ENCODE measurements around the gene KLRF2.

Gene KLRF2

DNA sequence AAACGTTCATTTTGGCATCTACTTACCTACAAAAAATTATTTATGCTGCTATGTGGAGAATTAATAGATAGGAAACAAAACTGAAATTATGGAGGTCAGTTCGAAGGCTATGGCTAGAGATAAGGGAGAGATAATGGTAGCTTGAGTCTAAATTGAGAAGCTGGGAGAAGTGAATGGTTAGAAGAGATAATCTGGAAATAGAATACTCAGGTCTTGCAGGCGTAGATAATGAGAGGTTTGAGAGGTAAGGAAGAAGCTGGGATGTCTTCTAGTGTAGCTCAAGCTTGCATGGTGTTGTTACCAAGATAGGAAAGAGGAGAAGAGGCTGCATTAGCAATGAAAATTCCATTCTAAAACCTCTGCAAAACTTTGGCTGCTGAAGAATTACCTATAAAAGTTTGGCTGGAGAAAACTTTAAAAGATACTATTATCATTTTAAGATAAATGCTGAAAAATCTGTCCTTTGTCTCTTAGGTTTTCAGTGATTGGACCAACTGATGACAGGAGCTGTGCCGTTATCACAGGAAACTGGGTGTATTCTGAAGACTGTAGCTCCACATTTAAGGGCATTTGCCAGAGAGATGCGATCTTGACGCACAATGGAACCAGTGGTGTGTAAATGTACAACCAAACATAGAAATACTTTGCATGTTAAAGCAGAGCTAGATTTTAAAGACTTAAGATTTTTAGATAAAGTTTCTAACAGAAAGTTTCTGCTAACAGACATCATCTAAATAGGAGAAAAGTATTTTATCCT is 14.1 kb downstream of the KLRF2 start:
- DNase-seq: no peak

DNA sequence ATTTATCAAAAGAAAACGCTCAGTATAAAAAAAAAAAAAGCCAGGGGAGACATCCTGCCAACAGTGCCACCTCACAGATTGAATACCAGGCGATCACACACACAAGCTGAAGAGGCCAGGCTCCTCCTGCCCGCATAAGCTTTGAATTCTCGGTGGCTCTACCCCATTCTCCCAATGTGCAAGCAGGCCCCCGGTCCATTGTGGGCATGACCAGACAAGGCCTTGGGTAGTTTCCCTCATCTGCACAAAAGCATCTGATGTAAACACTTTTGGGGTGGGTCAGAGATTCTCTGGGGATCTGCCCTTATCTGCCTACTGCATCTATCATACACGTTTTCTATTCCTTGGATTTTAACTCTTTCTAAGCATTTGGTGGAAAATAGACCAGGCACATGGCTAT is 16.2 kb downstream of the KLRF2 start:
- DNase-seq: no peak

DNA sequence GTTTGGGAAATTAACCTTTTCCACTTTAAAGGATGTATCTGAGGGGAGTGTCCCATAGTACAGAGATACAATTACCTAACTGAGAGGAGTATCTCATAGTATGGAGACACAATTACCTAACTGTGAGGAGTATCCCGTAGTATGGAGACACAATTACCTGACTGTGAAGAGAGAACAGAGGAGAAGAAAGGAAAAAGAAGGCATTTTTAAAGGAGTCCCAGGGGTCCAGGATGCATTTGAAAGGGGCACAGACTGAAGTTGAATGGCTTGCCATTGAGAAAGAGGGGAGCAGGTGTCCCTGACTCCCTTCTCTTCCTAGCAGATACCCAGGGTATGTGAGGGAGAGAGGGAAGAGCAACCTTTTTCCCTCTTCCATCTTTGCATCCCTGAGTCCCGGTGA is 17.9 kb downstream of the KLRF2 start:
- no peak for DNase-seq

GRCh38 chr12:9900930-9901329 is 19.6 kb downstream of the KLRF2 start:
- DNase-seq: no peak

- no peak for DNase-seq
Observed at GRCh38 chr12:9902539-9903228, 21.4 kb downstream of the KLRF2 start.

DNA sequence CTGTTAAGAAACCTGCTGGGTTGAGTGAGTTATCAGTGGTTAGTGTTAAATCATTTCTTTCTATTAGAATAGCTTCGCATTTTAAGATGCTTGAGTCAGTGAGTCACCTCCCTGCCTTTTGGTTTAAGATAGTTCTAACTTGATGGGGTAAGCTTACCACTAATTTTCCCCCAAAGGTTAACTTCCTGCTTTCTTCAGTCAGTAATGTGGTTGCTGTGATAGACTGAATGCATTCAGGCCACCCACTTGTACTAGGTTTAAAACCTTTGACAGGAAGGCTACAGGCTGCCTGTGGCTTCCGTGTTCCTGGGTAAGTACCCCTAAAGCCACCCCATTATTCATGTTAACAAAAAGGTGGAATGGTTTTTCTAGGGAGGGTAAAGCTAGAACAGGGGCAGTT is 25.6 kb downstream of the KLRF2 start:
- peak; percentile 41 to 43 for DNase-seq

GRCh38 chr12:9907769-9908168 is 26.5 kb downstream of the KLRF2 start:
- no peak for DNase-seq

GRCh38 chr12:9908350-9908749 is 27.1 kb downstream of the KLRF2 start:
- DNase-seq: no peak

- no peak for DNase-seq
Observed at GRCh38 chr12:9909724-9910123, 28.4 kb downstream of the KLRF2 start.

- DNase-seq: no peak
Observed at GRCh38 chr12:9910716-9911421, 29.6 kb downstream of the KLRF2 start.

DNA sequence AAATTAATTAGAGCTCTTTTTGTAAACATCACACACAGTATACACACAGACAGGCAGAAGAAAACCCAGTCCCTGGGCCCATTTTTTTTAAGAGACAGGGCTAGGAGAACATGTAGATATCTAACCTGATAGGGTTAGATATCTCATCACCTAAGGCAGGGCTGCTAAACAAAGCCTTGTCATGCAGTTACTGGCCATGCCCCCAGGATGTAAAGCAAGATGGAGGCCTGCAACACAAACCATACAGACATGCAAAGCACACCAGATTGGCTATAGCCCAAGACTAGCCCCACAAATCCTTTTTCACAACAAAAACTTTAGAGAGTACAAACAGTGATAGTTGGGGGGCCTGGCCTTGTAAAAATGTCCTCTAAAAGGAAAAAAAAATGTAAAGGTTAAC is 30.4 kb downstream of the KLRF2 start:
- DNase-seq: no peak

DNA sequence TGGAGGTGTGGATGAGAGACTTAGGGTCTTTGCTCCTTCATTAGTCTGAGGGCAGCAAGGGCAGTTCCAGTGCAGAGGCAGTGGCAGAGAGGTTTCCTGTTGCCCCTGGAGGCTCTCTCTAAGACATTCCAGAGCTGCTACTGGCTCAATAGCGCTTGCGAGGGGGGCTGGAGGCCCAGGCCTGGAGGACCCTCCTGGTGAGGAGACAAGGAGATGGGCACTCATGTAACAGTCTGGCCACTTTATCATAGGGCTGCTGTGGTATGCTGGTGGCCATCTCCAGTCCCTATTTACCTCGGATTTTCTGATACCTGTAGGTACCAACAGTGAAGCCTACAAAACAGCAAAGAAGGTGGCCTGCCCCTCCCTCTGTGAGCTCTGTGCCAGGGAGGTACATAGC is 38.2 kb downstream of the KLRF2 start:
- no peak for DNase-seq

DNA sequence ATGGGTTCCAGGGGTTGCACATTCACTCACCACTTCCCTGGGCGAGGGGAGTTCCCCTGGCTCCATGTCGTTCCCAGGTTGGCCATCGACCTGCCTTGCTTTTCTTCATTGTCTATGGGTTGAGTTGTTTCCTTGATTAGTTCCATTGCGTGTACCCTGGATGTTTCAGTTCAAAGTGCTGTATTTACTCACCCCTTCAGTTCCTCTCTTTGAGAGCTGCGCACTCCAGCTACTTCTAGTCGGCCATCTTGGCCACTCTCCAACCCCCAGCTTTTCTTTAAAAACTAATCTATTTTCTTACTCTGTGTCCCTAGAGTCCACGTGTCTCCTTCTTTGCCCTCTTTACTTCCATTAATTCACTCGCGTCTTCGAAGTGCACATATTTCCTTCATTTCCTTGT is 39.2 kb downstream of the KLRF2 start:
- no peak for DNase-seq

DNA sequence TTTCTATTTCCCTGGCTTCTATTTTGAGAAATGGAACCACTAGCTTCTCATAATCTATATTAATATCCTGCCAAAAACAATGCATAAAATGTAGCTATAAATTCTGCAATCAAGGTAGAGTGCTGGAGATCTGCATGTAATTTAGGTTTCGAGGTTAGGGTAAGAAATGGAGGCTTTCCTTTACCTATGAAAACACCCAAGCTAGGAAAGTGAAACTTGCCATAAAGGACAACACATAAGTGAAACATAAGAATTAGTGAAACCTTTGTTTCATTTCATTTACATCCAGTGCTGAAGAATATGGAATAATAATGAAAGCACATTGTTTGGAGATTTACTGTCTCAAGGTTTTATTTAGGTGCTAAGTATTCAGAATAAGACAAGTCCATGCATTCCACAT is 41.1 kb downstream of the KLRF2 start:
- no peak for DNase-seq

- DNase-seq: peak; percentile 21 to 22
Observed at GRCh38 chr12:9925705-9926393, 44.6 kb downstream of the KLRF2 start.

- DNase-seq: no peak
Observed at GRCh38 chr12:9926876-9927275, 45.6 kb downstream of the KLRF2 start.

DNA sequence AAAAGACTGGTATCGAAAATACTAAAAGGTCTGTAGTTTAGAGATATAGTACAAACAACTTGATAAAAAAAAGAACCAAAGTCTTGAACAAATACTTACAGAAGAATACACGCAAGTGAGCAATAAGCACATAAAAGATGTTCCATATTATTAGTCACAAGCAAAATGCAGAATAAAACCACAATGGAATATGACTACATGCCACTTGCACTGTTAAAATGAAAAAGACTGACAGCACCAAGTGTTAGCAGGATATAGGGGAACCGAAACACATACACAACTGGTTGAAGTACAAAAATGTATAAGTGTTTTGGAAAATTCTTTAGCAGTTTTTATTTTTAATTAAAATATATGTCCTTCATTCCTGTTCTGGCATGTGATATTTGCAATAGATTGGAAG is 47.3 kb downstream of the KLRF2 start:
- no peak for DNase-seq

DNA sequence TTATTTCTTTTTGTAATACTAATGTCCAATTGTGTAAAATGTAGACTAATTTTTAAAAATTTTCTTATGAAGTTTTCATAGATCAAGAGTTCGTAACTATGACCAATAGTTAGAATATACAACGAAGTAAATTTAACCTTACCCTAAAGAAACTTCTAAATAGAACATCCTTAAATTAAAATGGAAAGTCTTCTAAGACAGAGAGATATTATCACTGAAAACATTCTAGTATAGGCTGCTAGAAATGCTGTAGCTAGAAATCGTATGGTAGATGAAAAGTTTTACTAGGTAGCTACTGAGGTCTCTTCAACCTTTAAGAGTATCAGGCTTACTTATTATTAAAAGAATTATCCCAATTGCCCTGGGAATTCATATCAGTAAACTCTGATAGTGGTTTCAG is 50.0 kb downstream of the KLRF2 start:
- no peak for DNase-seq

- DNase-seq: no peak
Observed at GRCh38 chr12:9932270-9932669, 51.0 kb downstream of the KLRF2 start, which contains the start of gene CLEC2A. Gene CLEC2A (minus strand): TSS chr12:9932370. CDS start chr12:9932329, 41 bp downstream.

DNA sequence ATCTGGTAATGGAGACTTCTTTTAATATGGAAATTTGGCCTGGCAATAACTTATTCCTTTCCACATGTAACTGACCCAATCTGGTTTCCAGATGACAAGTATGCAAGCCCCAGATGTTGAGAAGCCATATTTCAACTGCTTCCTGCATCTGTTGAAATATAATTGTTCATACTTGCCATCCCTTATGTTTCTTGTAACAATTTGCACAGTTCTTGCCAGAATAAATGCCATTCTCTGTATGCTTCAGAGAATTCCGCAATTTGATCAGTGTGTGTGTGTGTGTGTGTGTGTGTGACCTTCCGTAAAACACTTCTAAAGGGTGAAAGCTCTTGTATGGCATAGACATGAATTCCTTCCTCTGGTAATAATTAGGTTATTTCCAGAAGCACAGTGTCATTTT is 52.7 kb downstream of the KLRF2 start:
- DNase-seq: no peak

DNA sequence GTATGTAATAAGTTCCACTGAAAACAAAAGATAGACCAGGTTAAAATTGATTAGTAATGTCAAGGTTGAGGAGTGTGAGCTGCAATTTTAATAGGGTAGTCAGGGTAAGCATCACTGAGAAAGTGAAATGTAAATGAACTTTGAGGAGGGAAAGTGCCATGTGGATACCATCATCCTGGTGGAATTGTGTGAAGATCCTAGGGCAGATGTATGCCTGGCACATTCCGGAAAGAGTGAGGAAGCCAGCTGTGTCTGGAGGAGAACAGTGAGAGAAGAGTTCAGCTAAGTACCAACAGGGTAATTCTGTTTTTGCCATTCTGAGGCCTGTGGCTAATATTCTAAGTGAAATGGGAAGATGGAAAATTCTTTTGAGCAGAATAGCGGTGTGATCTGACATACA is 53.7 kb downstream of the KLRF2 start:
- no peak for DNase-seq

DNA sequence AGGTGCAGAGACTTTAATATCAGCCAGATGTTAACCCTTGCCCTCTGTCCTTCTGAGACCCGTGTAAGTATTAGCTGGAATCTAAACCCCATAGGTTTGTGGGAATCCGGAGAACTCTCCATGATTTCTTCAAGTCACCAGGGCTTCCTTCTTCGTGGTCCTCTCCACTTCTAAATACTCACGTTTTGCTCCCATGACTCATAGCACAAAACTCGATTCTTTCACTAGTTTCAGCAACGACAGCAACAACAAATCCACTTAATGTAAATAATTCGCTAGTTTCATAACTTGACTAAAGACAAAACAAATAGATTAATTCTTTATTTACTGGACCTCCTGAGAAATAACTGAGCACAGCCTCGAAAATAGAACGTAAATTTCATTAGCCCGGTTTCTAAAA is 55.3 kb downstream of the KLRF2 start:
- no peak for DNase-seq

- DNase-seq: peak in 1 of 2 donors; percentile 14
Observed at GRCh38 chr12:9940375-9940774, 59.1 kb downstream of the KLRF2 start.

Measured in activated CD4-positive, alpha-beta T cell treated with anti-CD3 and anti-CD28 coated beads for 4 hours (primary cell).